HG03432 (cell line): Measurements from ENCODE around the gene CCL7.
"Not testable (repeated sequence)": the region's sequence is repeated elsewhere in the genome, so short reads cannot be mapped to it uniquely, and the experiment has no call there.

Experiments
- ATAC-seq: cut with Tn5 transposase; IDR thresholded peaks from one replicate; pipeline ENCODE4 v1.9.1; 2021; ENCODE audit warnings: mild to moderate bottlenecking, moderate library complexity; ENCODE audit not compliant: unreplicated experiment

Gene CCL7

GRCh38 chr17:34269969-34270368 lies at the start of gene CCL7:
CCL7 (plus strand) TSS chr17:34270221; CDS start chr17:34270291, 70 bp downstream.
- no peak for ATAC-seq

GRCh38 chr17:34220752-34221395 lies 49.1 kb upstream of the CCL7 start:
- ATAC-seq = no peak

GRCh38 chr17:34221411-34221810 lies 48.6 kb upstream of the CCL7 start:
- ATAC-seq = no peak

DNA sequence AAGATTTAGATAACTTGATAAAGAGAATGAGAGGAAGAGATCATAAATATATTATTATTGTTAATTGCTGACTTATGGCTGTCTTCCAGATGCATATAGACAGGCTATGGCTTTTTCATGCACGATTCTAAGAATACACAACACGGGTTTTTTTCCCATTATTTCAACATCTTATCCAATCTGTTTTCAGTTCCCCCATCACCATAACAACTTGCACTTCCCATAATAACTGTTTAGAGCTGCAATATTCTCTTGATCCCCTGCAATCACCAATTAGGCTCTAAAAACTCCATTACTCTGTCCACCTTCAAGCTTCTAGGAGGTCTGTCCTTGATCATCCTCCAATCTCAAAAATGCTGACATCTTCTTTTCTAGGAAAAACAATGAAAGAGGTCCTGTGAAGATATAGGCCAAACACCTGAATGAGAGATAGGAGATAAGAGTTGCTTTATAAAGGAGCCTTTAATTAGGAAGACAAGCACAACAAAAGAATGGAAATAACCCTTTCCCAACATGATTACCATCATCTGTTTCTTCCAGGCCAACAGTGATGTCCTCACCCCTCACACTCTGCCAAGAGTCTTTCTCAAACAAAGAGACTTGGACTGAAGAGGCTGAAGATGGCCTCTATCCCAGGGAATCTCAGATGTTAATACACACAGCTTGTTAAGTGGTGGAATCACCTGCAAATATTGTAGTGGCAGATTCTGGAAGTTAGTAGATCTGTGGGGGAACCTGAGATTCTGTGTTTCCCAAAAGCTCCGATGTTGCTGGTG lies 47.1 kb upstream of the CCL7 start:
- no peak for ATAC-seq

DNA sequence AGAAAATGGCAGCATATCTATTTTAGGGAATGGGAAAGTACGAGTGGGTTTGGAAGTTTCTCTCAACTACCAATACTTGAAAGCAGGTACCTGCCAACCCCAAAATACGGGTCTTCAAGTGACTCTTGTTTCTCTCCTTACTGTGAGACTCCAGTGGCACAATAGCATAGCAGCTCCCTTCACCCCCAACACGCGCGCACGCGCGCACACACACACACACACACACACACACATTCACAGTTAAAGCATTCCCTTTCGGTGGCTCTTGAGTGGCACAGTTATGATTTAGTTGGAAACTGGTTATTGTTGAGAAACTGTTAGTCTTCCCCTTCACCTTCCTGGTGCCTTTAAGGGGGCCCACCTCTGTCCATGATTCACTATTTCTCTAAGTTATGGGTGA lies 45.0 kb upstream of the CCL7 start:
- ATAC-seq = no peak

DNA sequence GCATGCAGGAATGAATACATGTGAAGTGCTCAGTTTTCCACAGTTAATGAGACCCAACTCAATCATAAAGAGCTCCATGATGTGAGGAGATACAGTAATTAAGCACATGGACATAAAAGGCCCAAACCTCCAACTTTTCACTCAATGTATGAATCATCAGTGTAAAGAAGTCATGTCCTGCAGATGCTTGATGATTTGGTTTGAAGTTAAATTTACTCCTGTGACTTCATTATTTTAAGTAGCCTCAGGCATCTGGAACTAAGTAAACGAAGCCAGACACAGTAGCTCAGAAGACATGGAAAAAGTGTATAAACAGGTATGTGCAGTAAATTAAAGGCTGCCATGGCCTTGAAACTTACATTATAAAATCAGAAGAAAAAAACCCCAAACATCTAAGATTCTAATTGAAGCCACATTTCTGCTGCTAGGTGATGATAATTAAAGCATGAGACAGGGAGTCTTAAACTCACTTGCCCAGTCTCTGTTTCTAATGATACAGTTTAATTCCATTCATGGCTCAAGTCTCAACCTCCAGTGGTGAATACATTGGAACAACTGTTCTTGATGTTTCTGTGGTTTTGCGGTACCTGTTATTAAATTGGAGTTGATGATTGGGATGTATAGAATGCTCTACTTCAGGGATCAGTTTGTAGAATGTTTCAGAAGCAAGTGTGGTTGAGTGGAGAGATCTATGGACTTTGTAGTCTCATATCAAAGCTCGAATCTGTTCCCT lies 43.8 kb upstream of the CCL7 start:
- no peak for ATAC-seq

DNA sequence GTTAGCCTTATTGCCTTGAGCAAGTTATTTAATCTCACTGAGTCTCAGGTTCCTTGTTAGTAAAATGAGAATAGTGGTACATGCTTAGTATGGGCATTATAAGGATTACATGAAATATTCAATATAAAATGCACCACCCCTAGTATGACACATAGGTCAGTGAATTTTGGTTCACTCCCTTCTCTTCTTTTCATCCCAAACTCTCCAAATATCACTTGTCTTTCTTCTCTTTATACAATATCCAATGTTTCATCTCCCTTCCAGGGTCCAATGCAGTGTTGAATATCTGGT lies 43.3 kb upstream of the CCL7 start:
- ATAC-seq = no peak

- ATAC-seq = not testable (repeated sequence)
Measured at GRCh38 chr17:34227293-34227692, 42.7 kb upstream of the CCL7 start.

DNA sequence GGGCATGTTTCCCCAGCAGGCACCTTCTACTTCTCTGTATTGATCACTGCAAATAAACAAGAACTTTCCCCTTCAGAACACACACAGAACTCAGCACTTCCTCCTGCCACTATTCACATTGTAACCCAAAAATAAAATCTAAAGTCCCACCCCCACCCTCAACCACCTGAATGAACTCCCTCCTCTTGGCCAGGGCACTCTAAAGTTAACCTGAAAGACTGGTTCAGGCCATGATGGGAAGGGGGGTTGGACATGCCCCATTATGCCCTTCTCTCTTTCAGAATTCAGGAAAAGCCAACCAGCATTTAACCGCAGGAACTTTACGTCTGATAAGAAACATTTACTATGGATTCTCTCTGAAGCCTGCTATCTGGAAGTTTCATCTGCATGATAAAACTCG lies 42.3 kb upstream of the CCL7 start:
- ATAC-seq = no peak

DNA sequence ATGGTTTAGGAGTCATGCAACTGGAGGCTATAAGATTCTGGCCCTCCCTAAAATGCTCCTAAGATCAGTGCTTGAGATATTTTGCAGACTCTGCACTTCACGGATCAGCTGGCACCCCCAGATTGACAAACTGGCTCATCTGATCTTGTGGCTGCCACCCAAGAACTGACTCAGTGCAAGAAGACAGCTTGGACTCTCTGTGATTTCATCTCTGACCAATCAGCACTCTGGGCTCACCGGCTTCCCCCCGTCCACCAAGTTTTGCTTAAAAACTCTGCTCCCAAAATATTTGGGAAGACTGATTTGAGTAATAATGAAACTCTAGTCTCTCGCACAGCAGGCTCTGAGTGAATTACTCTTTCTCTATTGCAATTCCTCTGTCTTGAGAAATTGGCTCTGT lies 41.2 kb upstream of the CCL7 start:
- ATAC-seq = no peak

- ATAC-seq = no peak
Measured at GRCh38 chr17:34230342-34230741, 39.7 kb upstream of the CCL7 start.

- no peak for ATAC-seq
Measured at GRCh38 chr17:34234616-34235015, 35.4 kb upstream of the CCL7 start.

DNA sequence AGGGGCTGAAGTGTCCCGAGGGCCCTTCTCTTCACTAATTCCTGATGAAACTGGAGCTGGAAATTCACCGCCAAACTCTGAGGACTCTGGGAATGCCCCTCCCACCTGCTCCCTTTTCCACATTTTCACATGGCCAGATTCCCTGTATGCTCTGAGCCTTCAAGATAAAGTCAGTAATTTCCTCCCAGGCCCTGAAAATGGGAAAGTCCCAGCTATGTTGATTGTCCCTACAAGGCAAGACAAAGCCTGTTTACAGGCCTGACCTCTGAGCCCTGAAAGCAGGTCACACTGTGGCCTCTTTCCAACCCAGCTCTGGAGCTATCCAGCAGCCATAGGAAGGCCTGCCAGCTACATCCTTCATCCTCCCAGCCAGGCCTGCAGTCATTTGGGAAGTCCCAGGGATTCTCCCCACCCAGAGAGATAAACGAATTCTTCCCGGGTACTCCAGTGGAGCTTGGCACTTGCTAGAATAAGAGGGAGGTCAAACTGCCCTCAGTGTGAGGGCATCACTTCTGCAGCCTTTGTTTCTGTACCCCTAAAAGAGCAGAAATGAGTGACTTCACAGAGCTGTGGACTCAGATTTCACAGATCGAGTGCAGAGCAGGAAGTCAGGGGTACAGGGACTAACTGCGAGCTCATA lies 34.5 kb upstream of the CCL7 start:
- no peak for ATAC-seq

DNA sequence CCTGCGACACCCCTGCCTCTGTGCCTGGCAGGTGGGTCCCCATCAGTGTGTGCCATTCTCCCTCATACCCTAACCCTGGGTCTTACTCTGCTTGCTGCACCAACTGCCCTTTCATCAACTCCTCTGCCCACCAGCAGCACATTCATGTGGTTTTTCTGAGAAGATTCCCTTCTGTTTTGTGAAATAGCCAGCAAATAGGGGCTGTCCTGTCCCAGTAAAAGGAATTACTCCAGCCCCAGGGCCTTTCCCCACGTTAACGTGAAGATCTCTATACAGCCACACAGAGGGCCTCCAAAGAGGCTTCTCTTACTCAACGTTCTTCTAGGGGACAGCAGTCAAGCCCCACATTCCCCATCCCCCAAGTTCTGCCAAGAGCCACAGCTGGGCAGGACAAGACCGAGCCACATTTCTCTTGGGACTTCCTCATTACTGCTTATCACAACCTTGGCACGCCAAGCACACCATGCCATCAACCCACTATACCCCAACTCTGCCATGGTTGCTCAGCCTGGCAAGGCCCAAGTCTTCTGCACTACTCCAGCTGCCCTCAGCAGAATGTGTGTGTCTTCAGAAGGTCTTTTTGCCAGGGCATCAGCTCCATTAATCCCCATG lies 33.6 kb upstream of the CCL7 start:
- no peak for ATAC-seq

DNA sequence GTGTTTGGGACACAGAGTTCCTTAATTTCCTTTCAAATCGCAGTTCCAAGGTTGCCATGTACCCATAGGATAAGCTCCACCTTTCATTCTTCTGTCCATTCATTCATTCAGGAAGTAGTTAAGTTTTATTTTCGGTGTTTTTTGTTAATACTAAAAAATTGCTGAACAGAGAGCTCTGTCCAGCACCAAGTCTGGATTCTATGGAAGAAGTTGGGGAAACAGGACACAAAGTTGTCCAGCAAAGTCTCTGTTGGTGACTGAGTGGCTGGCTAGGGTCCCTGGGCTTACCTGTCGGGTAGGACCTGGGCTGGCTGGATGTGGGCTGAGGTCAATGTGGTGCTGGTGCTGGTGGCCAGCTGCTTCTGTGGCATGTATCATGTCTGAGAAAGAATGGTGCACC lies 32.6 kb upstream of the CCL7 start:
- ATAC-seq = no peak

DNA sequence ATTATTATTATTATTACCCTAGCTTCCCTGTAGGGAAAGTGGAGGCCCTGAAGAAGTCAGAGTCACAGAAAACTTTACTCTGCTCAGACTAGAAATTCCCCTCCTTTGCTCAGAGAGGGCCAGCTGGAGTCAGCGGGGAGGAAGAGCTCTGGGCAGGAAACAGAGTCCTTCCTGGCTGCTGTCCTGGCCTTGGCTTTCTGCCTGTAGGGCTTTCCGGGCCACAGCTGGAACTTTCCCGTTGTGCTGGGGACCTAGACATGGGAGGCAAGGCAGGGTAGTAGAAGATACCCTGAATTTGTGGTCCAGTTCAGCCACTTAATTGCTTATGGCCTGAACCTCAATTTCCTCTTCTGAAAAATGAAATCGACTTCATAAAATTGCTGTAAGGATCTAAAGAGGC lies 29.0 kb upstream of the CCL7 start:
- ATAC-seq = no peak

DNA sequence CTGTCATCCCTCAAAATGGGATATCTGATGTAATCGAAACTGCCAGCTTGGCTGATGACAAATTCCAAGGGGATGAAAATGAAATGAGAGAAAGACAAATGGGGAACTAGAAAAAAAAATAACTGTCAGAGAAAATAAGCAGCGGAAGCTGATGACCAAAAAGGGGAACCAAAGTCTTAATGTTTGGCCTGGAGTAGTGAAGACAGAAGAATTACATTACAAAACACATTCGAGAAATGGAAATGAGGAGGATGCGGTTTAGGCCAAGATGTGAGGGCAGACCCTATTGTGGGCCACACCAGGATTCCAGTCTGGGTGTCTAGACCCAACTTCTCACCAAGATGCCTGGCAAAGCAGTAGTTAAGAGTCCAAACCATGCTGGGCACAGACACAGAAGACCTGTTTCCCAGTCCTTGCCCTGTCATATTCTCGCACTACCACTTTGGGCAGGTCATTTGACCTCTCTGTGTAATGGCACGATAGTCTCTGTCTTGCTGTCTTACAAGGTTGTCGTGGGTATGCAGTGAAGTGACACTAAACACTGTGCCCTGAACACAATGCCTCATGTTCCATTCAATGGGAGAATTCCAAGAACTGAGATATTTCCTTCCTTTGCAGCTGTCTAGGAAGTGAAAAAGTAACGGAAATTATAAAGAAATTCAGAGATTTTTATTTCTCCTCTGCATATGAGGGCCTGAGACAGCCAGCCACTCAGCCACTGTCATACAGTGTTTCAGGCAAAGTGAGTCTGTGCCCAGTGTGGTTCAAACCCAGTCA lies 27.2 kb upstream of the CCL7 start:
- no peak for ATAC-seq

- ATAC-seq = no peak
Measured at GRCh38 chr17:34243364-34244320, 26.4 kb upstream of the CCL7 start.

- ATAC-seq = no peak
Measured at GRCh38 chr17:34245351-34245905, 24.6 kb upstream of the CCL7 start.
